Esophagus mucosa (tissue), 1 donor: ENCODE data around the gene ARMC12. TPM values are rescaled to one million over a fixed set of nuclear protein-coding genes. Genes with fewer than 3 reads are reported as not detected.
A peak's percentile ranks its signal among the peaks of the same experiment; 100 is the strongest.

Source experiments
- ATAC-seq: fragments of 200-7000 bp; cut with Tn5 transposase; one replicate; pipeline ENCODE4 v1.9.1; 2020
- total RNA-seq: library from RNA; stranded (reverse); gene quantifications from one replicate; pipeline ENCODE4 v1.2.4, GENCODE V29; 2023
- donor health status: DM: yes; HTN: yes; CAD: no.

ARMC12 gene
- total RNA-seq, 1 donor from 2014 or later = not detected

GRCh38 chr6:35736253-35736894 lies 458 bp upstream of the ARMC12 start:
- ATAC-seq = peak; percentile 10

- ATAC-seq = peak; percentile 62
Observed at GRCh38 chr6:35737413-35738211, 780 bp downstream of the ARMC12 start.

- ATAC-seq = no peak
Observed at GRCh38 chr6:35739645-35740524, 3.1 kb downstream of the ARMC12 start.

GRCh38 chr6:35742842-35743241 lies 6.0 kb downstream of the ARMC12 start:
- no peak for ATAC-seq

GRCh38 chr6:35745509-35745908 lies 8.7 kb downstream of the ARMC12 start:
- no peak for ATAC-seq

GRCh38 chr6:35746516-35746915 lies 9.7 kb downstream of the ARMC12 start:
- ATAC-seq = no peak

GRCh38 chr6:35747877-35748276 lies 11.0 kb downstream of the ARMC12 start:
- no peak for ATAC-seq

- ATAC-seq = no peak
Observed at GRCh38 chr6:35750557-35750956, 13.7 kb downstream of the ARMC12 start.

GRCh38 chr6:35751594-35751993 lies 14.8 kb downstream of the ARMC12 start:
- no peak for ATAC-seq

GRCh38 chr6:35752330-35752729 lies 15.5 kb downstream of the ARMC12 start:
- ATAC-seq = no peak

- ATAC-seq = peak; percentile 64
Observed at GRCh38 chr6:35754452-35755277, 17.8 kb downstream of the ARMC12 start.

GRCh38 chr6:35755278-35755924 lies 18.6 kb downstream of the ARMC12 start:
- ATAC-seq = no peak

- ATAC-seq = no peak
Observed at GRCh38 chr6:35757456-35758123, 20.8 kb downstream of the ARMC12 start.

GRCh38 chr6:35759426-35759825 lies 22.6 kb downstream of the ARMC12 start:
- no peak for ATAC-seq

- ATAC-seq = no peak
Observed at GRCh38 chr6:35765739-35766138, 28.9 kb downstream of the ARMC12 start.

- ATAC-seq = no peak
Observed at GRCh38 chr6:35769211-35769610, 32.4 kb downstream of the ARMC12 start.

GRCh38 chr6:35771343-35771627 lies 34.5 kb downstream of the ARMC12 start:
- no peak for ATAC-seq

- ATAC-seq = no peak
Observed at GRCh38 chr6:35774116-35774794, 37.4 kb downstream of the ARMC12 start.

GRCh38 chr6:35775031-35775430 lies 38.2 kb downstream of the ARMC12 start:
- ATAC-seq = no peak

GRCh38 chr6:35776364-35777215 lies 39.8 kb downstream of the ARMC12 start, which contains the start of gene CLPSL2:
Gene CLPSL2, plus strand, starts transcription at chr6:35776598. Its CDS starts 21 bp downstream, at chr6:35776619.
- ATAC-seq = peak; percentile 26
